ENCODE measurements around the gene UMAD1. TPM values are rescaled to one million over a fixed set of nuclear protein-coding genes. Genes with fewer than 3 reads are reported as not detected.
A peak's percentile ranks its signal among the peaks of the same experiment; 100 is the strongest.

The UMAD1 gene
- total and polyA plus RNA-seq, 11 donors, result 3.5 to 19.7 (median 15.3) TPM

GRCh38 chr7:7751243-7752092 is 110.9 kb downstream of the UMAD1 start:
- ATAC-seq, result no peak
- no peak overlapping the region for H3K4me3 ChIP-seq
- no peaks in the 10 kb centered on the region for H3K9me3 ChIP-seq
- 74 to 81% (median 75%) methylated on average over 3 of the region's 3 CpGs for WGBS, 4 donors
- DNase-seq, result no peak
- H3K27ac ChIP-seq, result no peak overlapping the region
- TF ChIP-seq POLR2A (IDR thresholded peaks at IDR 0.05) (no peak), CTCF (IDR thresholded peaks at IDR 0.05) (no peak)
- H3K4me1 ChIP-seq, result peaks cover 0 to 19% (median 9%) of the 10 kb centered on the region in 12 donors
- no peaks in the 10 kb centered on the region for H3K36me3 ChIP-seq
- H3K27me3 ChIP-seq, result no peaks in the 10 kb centered on the region
- intact Hi-C loops (cut with DNase I), result no loop called here

- TF ChIP-seq CTCF (IDR thresholded peaks at IDR 0.05), result no peak
- no peak for TF ChIP-seq POLR2A (IDR thresholded peaks at IDR 0.05)
- Histone ChIP-seq H3K36me3 (no peaks in the 10 kb centered on the region), H3K27ac (no peak overlapping the region), H3K9me3 (no peaks in the 10 kb centered on the region), H3K4me1 (peaks cover 0 to 11% (median 4%) of the 10 kb centered on the region in 12 donors), H3K4me3 (no peak overlapping the region), H3K27me3 (no peaks in the 10 kb centered on the region)
- intact Hi-C loops (cut with DNase I), result no loop called here
- ATAC-seq (no peak), DNase-seq (no peak)
- 89 to 94% (median 92%) methylated on average over 3 of the region's 3 CpGs for WGBS, 4 donors
These were observed 116.0 kb downstream of the UMAD1 start for GRCh38 chr7:7756577-7756976.

- ATAC-seq (no peak), DNase-seq (no peak)
- no peaks in the 10 kb centered on the region for H3K9me3 ChIP-seq
- peaks cover 0 to 13% (median 4%) of the 10 kb centered on the region in 12 donors for H3K4me1 ChIP-seq
- H3K27ac ChIP-seq, result no peak overlapping the region
- WGBS, 4 donors, result 77 to 91% (median 89%) methylated on average over 4 of the region's 4 CpGs
- no peaks in the 10 kb centered on the region for H3K27me3 ChIP-seq
- H3K36me3 ChIP-seq, result no peaks in the 10 kb centered on the region
- TF ChIP-seq CTCF (IDR thresholded peaks at IDR 0.05) (no peak), POLR2A (IDR thresholded peaks at IDR 0.05) (no peak)
- H3K4me3 ChIP-seq, result no peak overlapping the region
- intact Hi-C loops (cut with DNase I), result no loop called here
These were observed 117.0 kb downstream of the UMAD1 start for GRCh38 chr7:7757576-7757975.

- Histone ChIP-seq H3K9me3 (no peaks in the 10 kb centered on the region), H3K4me1 (peaks cover 0 to 17% (median 8%) of the 10 kb centered on the region in 12 donors), H3K4me3 (peak overlapping the region in 10 of 12 donors; percentile 39 to 61 (median 52)), H3K27me3 (no peaks in the 10 kb centered on the region), H3K27ac (peak overlapping the region in 11 of 12 donors; percentile 9 to 80 (median 68)), H3K36me3 (no peaks in the 10 kb centered on the region)
- intact Hi-C loops (cut with DNase I), result loop anchor here (1.0 to 10.0 kb wide), 9 partner anchors 79 to 456 kb away; partner anchors contain the start of genes GLCCI1 (in 2 of the 10) and UMAD1 (in 1 of the 10)
- no peak for DNase-seq
- TF ChIP-seq POLR2A (IDR thresholded peaks at IDR 0.05) (no peak), CTCF (IDR thresholded peaks at IDR 0.05) (peak; percentile 36 to 67 (median 54))
- peak; percentile 33 to 66 (median 52) for ATAC-seq
- 34 to 46% (median 36%) methylated on average over 5 of the region's 5 CpGs for WGBS, 4 donors
These were observed 120.9 kb downstream of the UMAD1 start for GRCh38 chr7:7761340-7761973.

Data from heart left ventricle (tissue), 16 donors.